DMS114 treated with DMSO at 0.1 percent for 48 hours (cell line): Measurements from ENCODE around the gene RASGRP3.

Experiments
- DNase-seq: peaks from one replicate; lab custom pipeline; 2025; ENCODE audit not compliant: unreplicated experiment; lab: John Stamatoyannopoulos, UW

RASGRP3 gene

GRCh38 chr2:33521791-33522281 lies 45.4 kb downstream of the RASGRP3 start:
- DNase-seq = no peak

DNA sequence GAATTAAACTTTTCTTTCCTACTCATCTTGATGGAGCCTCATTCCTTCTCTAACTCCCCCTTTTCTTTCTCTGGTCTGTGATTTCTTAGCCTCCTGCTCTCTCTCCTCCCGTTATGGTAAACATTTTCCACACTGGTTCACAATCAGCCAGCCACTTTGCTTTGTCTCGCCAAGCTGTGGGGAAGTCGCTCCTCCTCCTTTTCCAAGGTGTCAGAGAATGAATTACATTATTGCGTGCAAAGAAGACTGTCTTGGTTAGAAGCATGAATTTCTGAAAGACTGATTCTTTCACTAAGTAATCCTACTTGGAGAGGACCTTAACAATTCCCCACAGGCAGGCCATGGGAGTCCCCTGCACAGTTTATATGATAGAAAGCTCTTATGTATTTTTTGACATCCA lies 46.1 kb downstream of the RASGRP3 start:
- DNase-seq = no peak

GRCh38 chr2:33525666-33526065 lies 49.2 kb downstream of the RASGRP3 start:
- no peak for DNase-seq

- no peak for DNase-seq
Measured at GRCh38 chr2:33526132-33526531, 49.7 kb downstream of the RASGRP3 start.

DNA sequence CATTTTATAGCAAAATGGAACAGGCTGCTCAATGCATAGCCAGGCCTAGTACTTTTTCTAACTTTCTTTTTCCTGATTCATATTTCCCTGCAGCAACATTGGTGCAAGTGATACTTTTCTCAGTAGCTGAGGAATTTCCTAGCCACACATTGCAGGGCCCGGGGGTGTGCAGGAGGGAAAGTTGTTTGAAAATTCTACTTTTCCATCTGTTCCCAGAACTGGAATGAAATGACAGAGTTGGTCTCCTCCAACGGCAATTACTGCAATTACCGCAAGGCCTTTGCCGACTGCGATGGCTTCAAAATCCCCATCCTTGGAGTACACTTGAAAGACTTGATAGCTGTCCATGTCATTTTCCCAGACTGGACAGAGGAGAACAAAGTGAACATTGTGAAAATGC lies 50.5 kb downstream of the RASGRP3 start:
- no peak for DNase-seq

DNA sequence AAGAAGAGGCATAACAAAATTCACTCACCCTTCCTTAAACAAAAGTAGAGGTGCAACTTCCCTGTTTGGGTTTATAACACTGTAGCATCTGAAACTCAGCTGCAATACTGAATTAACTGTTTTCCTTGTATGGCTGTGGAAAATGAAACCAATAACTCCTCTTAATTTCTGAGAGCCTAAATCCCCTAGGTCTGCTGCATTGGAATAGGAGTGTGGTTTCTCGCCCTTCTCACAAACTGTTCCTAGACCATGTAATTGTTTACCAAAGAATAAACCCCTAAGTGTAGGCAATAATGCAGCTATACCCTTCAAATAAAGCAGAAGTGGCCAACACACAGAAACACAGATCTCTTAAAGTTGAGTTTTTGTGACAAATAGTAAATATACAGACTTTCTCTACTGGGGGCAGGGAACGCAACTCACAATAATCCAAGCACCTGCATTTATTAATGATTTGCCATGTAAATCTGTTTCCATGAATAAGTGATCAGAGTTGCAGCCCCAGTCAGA lies 52.0 kb downstream of the RASGRP3 start:
- no peak for DNase-seq

GRCh38 chr2:33529771-33530481 lies 53.5 kb downstream of the RASGRP3 start:
- no peak for DNase-seq

DNA sequence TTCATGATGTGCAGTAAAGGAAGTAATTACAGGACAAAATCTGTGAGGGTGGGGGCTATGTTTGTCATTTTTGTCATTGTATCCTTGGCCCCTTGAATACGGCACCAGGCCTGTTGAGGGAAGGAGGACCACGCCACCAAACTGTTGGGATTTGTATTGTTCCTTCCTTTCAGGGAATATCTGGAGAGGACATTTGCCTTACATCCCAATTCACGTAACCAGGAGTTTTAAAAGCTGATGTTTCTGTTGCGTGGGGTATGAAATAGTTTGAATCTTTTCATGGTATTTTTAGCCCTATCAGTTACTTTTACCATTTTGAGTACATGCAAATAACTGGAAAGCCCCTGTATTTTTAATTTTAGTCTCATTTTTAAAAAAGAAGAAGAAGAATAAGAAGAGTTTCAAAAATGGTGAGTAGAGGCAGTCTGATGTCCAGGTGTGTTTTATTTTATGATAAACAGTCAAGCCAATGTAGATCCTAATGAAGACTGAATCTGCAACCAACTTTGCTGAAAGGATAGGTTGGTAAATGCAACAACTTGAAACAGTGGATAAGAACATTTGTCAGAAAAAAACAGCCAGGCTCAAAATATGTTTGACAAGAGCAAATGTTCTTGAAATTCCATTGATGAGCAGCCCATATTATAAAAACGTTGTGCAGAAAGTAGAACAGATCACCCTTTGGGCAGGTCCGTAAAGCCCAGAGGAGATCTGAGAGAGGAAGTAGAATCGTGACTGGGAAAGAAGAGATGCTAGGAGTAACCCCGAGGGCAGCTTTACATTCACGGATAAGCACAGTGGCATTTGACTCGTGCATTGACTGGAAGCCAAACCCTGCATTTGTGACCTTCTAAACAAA lies 54.5 kb downstream of the RASGRP3 start:
- no peak for DNase-seq

DNA sequence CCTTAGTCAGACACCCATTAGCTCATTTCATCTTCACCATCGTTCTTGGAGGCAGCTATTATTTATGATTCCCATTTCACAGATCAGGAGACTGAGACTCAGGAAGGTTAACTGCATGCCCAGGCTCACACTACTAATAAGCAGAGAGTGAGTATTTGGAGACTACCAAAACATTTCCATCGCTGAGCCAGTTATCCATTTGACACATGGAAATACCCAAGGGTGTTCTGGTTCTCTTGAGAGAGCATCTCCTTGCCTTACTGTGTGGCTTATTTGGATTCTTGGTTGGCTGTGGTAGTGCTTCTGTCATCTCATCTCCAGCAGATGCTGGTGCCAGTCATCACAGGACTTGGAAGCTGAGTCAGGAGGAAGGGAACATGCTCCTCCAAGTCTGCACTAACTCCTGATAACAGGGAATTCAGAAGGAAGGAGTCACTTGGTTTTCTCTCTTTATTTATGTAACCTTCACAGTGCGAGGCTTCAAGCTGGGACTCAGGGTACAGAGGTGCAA lies 55.2 kb downstream of the RASGRP3 start:
- DNase-seq = no peak

DNA sequence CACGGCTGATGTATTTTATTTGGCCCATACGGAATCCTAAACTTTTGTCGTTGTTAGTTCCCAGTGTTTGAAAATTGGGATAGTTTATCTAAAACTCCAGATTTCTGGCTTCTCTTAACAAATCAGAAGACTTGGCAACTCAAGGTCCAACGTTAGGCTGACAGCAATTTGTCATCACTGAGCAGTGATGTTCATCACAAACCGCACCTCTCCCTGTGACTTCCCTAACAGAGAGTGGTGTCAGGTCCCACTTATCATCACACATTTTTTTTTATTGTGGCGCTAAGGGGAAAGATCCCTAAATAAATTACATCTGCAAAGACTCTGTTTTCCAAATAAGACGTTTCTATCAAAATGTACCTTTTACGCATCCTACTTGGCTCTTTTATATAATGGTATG lies 55.7 kb downstream of the RASGRP3 start:
- no peak for DNase-seq

GRCh38 chr2:33532966-33533365 lies 56.5 kb downstream of the RASGRP3 start:
- no peak for DNase-seq

- DNase-seq = no peak
Measured at GRCh38 chr2:33535421-33535820, 59.0 kb downstream of the RASGRP3 start.

DNA sequence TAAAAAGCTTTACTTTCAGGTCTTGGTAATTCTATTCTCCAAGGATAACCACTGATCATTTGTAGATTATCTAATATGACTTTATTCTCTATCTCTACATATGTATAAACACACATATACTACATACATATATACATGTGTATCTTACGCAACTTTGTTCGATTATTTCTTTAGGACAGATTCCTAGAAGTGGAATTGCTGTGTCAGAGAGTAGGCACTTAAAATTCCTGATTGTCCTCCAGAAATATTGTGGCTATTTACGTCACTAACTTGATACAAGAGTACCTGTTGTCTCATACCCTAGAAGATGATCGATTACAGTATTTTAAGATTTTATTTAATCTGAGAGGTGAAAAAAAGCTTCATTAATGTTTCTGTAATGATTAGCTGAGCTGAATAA lies 64.8 kb downstream of the RASGRP3 start:
- DNase-seq = no peak

- DNase-seq = no peak
Measured at GRCh38 chr2:33550206-33550605, 73.8 kb downstream of the RASGRP3 start.

- DNase-seq = no peak
Measured at GRCh38 chr2:33552758-33553461, 76.5 kb downstream of the RASGRP3 start.

DNA sequence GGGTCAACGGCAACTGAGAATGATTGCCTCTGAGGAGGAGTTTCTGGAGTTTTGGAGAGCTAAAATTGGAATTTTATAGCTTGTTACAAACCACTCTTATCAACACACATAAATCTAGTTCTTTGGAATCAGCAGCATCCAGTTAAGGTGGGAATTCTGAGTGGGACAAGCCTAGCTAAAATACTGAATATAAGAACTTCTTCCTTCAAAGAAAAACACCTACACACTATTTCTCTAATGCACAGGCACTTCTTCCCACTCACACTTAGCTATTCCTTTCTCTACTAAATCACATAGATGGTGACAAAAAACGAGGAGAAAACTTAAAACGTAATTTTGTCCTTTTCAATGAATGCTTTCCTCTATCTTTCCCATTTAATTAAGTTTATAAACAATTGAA lies 79.2 kb downstream of the RASGRP3 start:
- DNase-seq = no peak

DNA sequence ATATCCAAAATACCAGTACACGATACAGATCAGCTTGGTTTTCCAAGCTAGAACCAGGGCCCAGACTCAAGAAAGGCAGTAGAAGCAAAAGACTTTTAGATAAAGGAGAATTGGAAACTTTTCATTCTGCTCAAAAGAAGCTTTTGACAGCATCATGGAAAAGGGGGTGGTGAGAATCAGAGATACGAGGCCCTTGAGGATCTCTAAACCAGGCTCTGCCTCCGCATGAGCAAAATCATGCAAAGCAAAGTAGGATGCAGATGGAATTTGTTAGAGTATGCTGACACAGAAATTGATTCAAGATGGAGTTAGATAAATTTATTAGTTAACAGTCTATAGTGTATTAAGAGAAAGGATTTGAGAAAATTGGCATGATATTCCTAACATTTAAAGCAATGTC lies 82.9 kb downstream of the RASGRP3 start:
- no peak for DNase-seq

GRCh38 chr2:33560017-33560416 lies 83.6 kb downstream of the RASGRP3 start:
- no peak for DNase-seq

DNA sequence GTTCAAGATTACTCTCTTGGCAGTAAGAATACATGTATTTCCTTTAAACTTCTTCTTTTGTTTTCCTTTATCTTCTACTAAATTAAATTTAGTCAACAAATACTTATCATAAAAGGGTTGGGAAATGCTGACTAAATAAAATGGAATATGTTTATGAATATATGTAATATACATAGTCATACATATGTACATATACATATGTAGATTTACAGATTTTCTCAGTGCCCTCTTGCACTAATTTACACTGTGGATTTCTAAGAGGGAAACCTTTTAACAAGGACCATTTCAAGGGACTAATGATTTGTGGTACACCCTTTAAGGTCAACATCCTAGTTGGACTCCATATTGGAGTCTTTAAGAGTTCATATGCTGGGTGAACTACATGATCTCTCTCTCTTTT lies 85.4 kb downstream of the RASGRP3 start:
- DNase-seq = no peak

DNA sequence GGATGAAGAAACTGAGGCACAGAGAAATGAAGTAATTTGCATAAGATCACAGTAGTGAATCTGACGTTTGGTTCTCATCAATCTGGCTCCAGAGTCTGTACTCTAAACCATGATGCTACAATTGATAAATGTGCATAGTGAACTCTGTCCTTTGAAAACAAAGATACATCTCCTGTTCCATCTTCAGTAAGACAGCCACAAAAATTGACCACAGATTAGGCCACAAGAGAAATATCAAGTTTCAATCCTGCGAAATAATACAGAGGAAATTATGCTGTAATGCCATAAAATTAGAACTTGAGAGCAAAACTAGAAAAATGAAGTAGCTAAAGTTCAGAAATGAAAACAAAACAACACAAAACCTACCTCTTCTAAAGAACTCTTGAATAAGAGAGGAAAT lies 94.2 kb downstream of the RASGRP3 start:
- no peak for DNase-seq

DNA sequence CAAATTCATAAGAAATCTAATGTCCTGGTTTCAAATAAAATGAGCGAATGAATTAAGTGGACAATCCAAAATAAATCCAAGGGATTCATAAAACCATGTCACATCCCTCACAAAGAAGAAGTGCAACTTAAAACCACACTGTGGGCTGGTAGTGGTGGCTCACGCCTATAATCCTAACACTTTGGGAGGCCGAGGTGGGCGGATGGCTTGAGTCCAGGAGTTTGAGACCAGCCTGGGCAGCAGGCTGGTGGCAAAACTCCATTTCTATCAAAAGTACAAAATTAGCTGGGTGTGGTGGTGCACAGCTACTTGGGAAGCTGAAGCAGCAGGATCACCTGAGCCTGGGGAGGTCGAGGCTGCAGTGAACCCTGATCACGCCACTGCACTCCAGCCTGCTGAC lies 97.2 kb downstream of the RASGRP3 start:
- DNase-seq = no peak
